ENCODE data around the gene CALML3. TPM values are rescaled to one million over a fixed set of nuclear protein-coding genes. Genes with fewer than 3 reads are reported as not detected.

CALML3 gene
- total RNA-seq, 3 donors from 2014 or later (not counting 1 experiment from before 2014, with no cell fraction given) = not detected

DNA sequence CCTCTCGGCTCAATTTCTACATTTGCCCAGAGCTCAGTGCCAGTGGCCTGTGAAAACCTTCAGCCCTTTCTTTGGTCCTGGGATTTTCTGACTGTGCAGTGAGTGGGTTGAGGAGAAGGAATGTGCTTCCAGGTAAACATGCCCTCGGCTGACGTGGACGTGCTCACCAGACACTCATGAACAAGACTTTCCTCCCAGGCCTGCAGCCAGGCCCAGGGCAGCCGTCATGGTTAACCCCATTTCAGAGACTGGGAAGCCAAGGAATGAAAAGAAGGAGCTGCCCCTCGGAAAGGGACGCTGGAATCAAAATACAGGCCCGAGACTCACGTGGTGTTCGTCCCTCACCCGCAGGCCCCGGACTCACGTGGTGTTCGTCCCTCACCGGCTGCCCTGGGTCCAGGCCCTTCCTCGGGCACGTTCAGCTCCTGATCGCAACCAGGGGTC lies 16.6 kb upstream of the CALML3 start:
- Mint-ChIP-seq H3K27me3 (ENCODE audit: low read depth in 2 of 2) (peaks cover 0 to 10% of the 10 kb centered on the region in 2 donors), H3K4me3 (no peak overlapping the region), H3K4me1 (no peaks in the 10 kb centered on the region), H3K9me3 (no peaks in the 10 kb centered on the region), H3K27ac (no peak overlapping the region), H3K36me3 (no peaks in the 10 kb centered on the region)
- no peak for TF ChIP-seq CTCF (IDR thresholded peaks at IDR 0.05)
- Histone ChIP-seq H3K4me3 (ENCODE audit: low read length) (no peak overlapping the region), H3K36me3 (ENCODE audit: control insufficient read depth, insufficient read depth, low read length) (no peaks in the 10 kb centered on the region), H3K27me3 (ENCODE audit: control insufficient read depth, insufficient read depth, low read length) (peaks cover 2% of the 10 kb centered on the region), H3K27ac (ENCODE audit: low read length) (no peak overlapping the region), H3K9me3 (ENCODE audit: control insufficient read depth, insufficient read depth, low read length) (no peaks in the 10 kb centered on the region), H3K4me1 (ENCODE audit: control insufficient read depth, insufficient read depth, low read length) (no peaks in the 10 kb centered on the region)
- intact Hi-C loops (cut with micrococcal nuclease) = no loop called here
- no peak for ATAC-seq
- no peak for DNase-seq
- 93% methylated on average over 18 of the region's 18 CpGs for WGBS (ENCODE audit: insufficient coverage)

DNA sequence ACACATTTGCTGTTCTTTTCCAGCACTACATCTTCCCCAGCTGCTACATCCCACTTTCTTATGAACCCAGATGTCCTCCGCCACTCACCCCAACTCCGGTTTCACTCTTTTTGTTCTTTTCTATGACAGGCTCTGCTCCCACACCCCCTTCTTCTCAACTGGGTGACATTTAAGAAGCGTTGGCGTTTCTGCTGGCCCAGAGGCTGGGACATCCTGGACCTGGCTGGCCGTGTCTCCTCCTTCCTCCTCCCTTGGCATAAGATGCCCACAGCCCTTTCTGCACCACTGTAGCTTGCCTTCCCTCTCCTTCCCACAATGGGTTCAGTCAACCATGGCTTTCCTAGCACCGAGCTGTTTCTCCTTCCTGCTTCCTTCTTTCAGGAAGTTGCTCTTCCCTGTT lies 16.0 kb upstream of the CALML3 start:
- no peak overlapping the region for H3K4me3 ChIP-seq (ENCODE audit: low read length)
- H3K36me3 ChIP-seq (ENCODE audit: control insufficient read depth, insufficient read depth, low read length) = no peaks in the 10 kb centered on the region
- H3K4me1 ChIP-seq (ENCODE audit: control insufficient read depth, insufficient read depth, low read length) = no peaks in the 10 kb centered on the region
- intact Hi-C loops (cut with micrococcal nuclease) = no loop called here
- H3K27me3 ChIP-seq (ENCODE audit: control insufficient read depth, insufficient read depth, low read length) = peaks cover 2% of the 10 kb centered on the region
- H3K9me3 ChIP-seq (ENCODE audit: control insufficient read depth, insufficient read depth, low read length) = no peaks in the 10 kb centered on the region
- H3K27ac Mint-ChIP-seq = no peak overlapping the region
- TF ChIP-seq CTCF (IDR thresholded peaks at IDR 0.05) = no peak
- no peaks in the 10 kb centered on the region for H3K4me1 Mint-ChIP-seq
- H3K27ac ChIP-seq (ENCODE audit: low read length) = no peak overlapping the region
- WGBS (ENCODE audit: insufficient coverage) = 86% methylated on average over 6 of the region's 6 CpGs
- no peaks in the 10 kb centered on the region for H3K36me3 Mint-ChIP-seq
- no peak for ATAC-seq
- no peak overlapping the region for H3K4me3 Mint-ChIP-seq
- no peak for DNase-seq
- H3K27me3 Mint-ChIP-seq (ENCODE audit: low read depth in 2 of 2) = peaks cover 0 to 7% of the 10 kb centered on the region in 2 donors
- H3K9me3 Mint-ChIP-seq = no peaks in the 10 kb centered on the region

GRCh38 chr10:5509236-5509635 lies 15.5 kb upstream of the CALML3 start:
- no peaks in the 10 kb centered on the region for H3K4me1 ChIP-seq (ENCODE audit: control insufficient read depth, insufficient read depth, low read length)
- WGBS (ENCODE audit: insufficient coverage) = 88% methylated on average over 8 of the region's 9 CpGs
- H3K27me3 Mint-ChIP-seq (ENCODE audit: low read depth in 2 of 2) = peaks cover 0 to 7% of the 10 kb centered on the region in 2 donors

More at GRCh38 chr10:5509236-5509635, 15.5 kb upstream of the CALML3 start:
- DNase-seq (no peak), ATAC-seq (no peak)
- no peaks in the 10 kb centered on the region for H3K36me3 ChIP-seq (ENCODE audit: control insufficient read depth, insufficient read depth, low read length)
- intact Hi-C loops (cut with micrococcal nuclease) = no loop called here
- H3K27me3 ChIP-seq (ENCODE audit: control insufficient read depth, insufficient read depth, low read length) = peaks cover 2% of the 10 kb centered on the region
- TF ChIP-seq CTCF (IDR thresholded peaks at IDR 0.05) = no peak
- H3K4me3 ChIP-seq (ENCODE audit: low read length) = no peak overlapping the region
- H3K27ac ChIP-seq (ENCODE audit: low read length) = no peak overlapping the region
- Mint-ChIP-seq H3K27ac (no peak overlapping the region), H3K4me1 (no peaks in the 10 kb centered on the region), H3K36me3 (no peaks in the 10 kb centered on the region), H3K9me3 (no peaks in the 10 kb centered on the region), H3K4me3 (no peak overlapping the region)
- H3K9me3 ChIP-seq (ENCODE audit: control insufficient read depth, insufficient read depth, low read length) = no peaks in the 10 kb centered on the region
